ENCODE measurements around the gene ABCB6.
A peak's percentile ranks its signal among the peaks of the same experiment; 100 is the strongest.
"Not testable (repeated sequence)": the region's sequence is repeated elsewhere in the genome, so short reads cannot be mapped to it uniquely, and the experiment has no call there.

ABCB6 gene

DNA sequence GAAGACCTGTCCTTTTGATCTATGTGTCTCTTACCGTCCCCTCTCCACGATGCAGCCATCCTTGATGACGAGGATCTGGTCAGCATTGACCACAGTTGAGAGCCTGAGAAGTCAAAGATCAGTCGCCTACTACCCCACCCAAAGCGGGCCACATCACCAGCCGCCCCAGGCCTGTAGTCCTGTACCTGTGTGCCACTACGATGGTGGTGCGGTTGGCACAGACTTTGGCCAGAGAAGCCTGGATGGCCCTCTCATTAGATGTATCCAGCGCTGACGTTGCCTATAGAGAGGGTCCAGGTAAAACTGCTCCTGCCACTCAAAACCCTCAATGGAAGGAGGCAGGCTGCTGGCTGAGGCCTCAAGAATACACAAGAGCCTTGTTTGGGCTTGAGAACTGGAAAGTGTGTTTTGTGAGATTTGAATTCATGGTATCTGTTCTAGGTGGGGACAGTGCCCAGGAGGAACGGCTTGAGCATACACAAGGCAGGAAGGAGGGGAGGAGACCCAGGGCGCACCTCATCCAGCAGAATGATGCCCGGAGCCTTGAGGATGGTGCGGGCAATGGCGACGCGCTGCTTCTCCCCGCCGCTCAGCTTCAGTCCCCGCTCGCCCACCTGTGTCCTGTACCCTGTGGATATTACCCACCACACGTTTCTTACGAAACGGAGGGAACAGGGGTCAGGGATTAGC is 8.4 kb downstream of the ABCB6 start:
- no peaks in the 10 kb centered on the region for H3K9me3 ChIP-seq (ENCODE audit: control insufficient read depth in 1 of 2, low read length in 2 of 2)
- no peak overlapping the region for H3K27ac ChIP-seq (ENCODE audit: low read length)
- peaks cover 15 to 62% of the 10 kb centered on the region in 2 donors for H3K36me3 ChIP-seq (ENCODE audit: control insufficient read depth in 1 of 2, insufficient read depth in 2 of 2, low read length in 2 of 2)
- H3K4me3 ChIP-seq (ENCODE audit: low read depth in 1 of 2, low read length in 2 of 2) = no peak overlapping the region
- H3K4me1 ChIP-seq (ENCODE audit: control insufficient read depth in 1 of 2, insufficient read depth in 2 of 2, low read length in 2 of 2) = peaks cover 12 to 15% of the 10 kb centered on the region in 2 donors
- no peaks in the 10 kb centered on the region for H3K27me3 ChIP-seq (ENCODE audit: low read depth, low read length)

DNA sequence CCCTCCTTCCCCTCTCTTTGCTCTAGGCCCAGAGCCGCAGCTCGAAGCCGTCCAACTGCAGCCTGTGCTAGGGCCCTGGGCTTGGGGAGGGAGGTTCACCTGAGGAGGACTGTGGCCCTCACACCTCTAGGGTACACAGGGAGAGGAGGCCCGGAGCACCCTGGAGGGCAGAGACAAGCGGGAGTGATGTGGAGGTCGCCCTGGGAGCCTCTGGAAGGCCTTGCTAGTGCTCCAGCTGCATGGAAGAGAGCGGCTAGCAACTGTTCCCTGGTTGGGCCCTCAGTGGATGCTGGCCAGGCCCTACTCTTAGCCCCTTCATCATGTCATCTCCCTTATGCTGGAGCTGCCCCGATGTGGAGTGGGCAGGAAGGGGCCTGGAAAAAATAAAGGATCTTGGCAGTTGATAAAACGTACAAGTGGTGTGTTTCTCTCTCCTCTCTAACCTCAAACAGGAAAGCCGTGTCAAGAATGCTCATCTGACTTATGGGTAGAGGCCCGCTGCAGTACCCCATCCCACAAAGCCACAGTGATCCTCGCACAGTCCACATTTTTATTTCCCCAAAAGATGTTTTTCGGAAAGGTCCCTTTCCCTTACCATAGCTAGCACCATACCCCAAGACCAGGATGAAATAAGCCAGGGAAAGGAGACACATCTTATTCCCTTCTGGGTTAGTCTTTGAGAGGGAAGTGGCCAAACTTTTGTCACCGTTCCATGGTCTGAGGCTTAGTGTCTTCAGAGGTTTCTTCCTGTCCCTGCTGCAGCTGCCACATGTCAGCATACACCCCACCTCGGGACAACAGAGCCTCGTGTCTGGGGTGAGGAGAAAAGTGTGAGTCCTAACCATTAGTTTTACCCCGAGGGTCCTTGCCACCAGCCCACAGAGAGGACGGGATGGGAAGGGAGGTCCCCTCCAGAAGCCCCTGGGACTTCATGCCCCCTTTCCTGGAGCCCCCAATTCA is 9.2 kb downstream of the ABCB6 start:
- peaks cover 12 to 15% of the 10 kb centered on the region in 2 donors for H3K4me1 ChIP-seq (ENCODE audit: control insufficient read depth in 1 of 2, insufficient read depth in 2 of 2, low read length in 2 of 2)
- no peak overlapping the region for H3K4me3 ChIP-seq (ENCODE audit: low read depth in 1 of 2, low read length in 2 of 2)
- H3K36me3 ChIP-seq (ENCODE audit: control insufficient read depth in 1 of 2, insufficient read depth in 2 of 2, low read length in 2 of 2) = peaks cover 15 to 56% of the 10 kb centered on the region in 2 donors
- H3K27ac ChIP-seq (ENCODE audit: low read length) = no peak overlapping the region
- H3K9me3 ChIP-seq (ENCODE audit: control insufficient read depth in 1 of 2, low read length in 2 of 2) = no peaks in the 10 kb centered on the region
- H3K27me3 ChIP-seq (ENCODE audit: low read depth, low read length) = no peaks in the 10 kb centered on the region

DNA sequence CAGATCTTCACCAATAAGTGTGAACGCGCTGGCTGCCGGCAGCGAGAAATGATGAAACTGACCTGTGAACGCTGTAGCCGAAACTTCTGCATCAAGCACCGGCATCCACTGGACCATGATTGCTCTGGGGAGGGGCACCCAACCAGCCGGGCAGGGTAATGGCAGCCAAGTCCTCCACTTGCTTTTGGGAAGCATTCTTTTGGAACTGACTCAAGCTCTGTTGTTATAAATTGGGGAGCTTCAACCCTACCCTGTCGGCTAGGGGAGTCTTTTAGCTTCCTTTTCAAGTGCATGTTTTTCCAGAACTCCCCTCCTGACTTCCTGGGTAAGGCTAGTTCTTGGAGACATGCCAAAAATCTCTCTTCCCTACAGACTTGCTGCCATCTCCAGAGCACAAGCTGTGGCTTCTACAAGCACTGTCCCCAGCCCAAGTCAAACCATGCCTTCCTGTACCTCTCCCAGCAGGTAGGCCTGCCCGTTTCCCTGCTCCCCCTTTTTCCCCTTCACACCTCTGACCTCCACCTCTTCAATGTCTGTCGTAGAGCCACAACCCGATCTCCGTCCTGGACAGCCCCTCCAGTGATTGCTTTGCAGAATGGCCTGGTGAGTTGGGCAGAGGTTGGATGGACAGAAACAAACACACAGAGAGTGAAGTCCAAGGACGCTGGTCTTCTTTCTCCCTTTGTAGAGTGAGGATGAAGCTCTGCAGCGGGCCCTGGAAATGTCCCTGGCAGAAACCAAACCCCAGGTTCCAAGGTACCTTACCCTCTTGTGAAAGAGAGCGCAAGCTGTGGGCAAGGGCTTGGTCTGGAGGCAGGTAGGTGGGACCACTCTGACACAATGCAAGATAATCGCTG is 10.6 kb downstream of the ABCB6 start:
- Histone ChIP-seq H3K4me1 (ENCODE audit: control insufficient read depth in 1 of 2, insufficient read depth in 2 of 2, low read length in 2 of 2) (peaks cover 12 to 15% of the 10 kb centered on the region in 2 donors), H3K4me3 (ENCODE audit: low read depth in 1 of 2, low read length in 2 of 2) (peak overlapping the region in 1 of 2 donors; percentile 65), H3K9me3 (ENCODE audit: control insufficient read depth in 1 of 2, low read length in 2 of 2) (no peaks in the 10 kb centered on the region), H3K36me3 (ENCODE audit: control insufficient read depth in 1 of 2, insufficient read depth in 2 of 2, low read length in 2 of 2) (peaks cover 7 to 42% of the 10 kb centered on the region in 2 donors), H3K27ac (ENCODE audit: low read length) (no peak overlapping the region), H3K27me3 (ENCODE audit: low read depth, low read length) (no peaks in the 10 kb centered on the region)

DNA sequence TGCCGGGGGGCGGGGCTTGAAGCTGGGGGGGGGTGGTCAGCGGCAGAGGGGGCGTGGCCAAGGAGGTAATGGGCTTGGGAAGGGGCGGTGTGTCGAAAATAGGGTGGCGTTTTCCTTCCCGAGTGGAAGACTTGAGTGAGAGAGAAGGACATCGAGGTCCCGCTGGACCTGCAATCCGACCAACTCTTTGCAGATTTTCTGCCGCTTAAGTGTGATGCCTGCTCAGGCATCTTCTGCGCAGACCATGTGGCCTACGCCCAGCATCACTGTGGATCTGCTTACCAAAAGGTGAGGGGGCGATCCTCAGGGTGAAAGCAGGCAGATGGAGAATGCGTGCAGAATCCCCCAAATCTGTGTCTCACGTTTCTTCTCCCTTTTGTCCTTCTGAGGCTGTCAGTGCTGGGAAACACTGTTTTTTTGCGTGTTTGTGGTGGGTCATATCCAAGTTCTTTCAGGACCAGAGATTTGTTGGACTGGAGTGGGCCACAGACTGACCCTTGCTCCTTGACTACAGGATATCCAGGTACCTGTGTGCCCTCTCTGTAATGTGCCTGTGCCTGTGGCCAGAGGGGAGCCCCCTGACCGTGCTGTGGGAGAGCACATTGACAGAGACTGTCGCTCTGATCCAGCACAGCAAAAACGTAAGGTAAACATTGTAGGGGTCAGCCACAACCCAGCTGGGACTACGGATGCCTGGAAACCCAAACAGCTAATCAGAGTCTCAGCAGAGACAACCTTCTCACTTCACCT is 11.4 kb downstream of the ABCB6 start:
- Histone ChIP-seq H3K36me3 (ENCODE audit: control insufficient read depth in 1 of 2, insufficient read depth in 2 of 2, low read length in 2 of 2) (peaks cover 7 to 34% of the 10 kb centered on the region in 2 donors), H3K27me3 (ENCODE audit: low read depth, low read length) (no peaks in the 10 kb centered on the region), H3K4me3 (ENCODE audit: low read depth in 1 of 2, low read length in 2 of 2) (peak overlapping the region; percentile 61 to 65), H3K27ac (ENCODE audit: low read length) (peak overlapping the region; percentile 7), H3K4me1 (ENCODE audit: control insufficient read depth in 1 of 2, insufficient read depth in 2 of 2, low read length in 2 of 2) (peaks cover 12 to 15% of the 10 kb centered on the region in 2 donors), H3K9me3 (ENCODE audit: control insufficient read depth in 1 of 2, low read length in 2 of 2) (no peaks in the 10 kb centered on the region)

DNA sequence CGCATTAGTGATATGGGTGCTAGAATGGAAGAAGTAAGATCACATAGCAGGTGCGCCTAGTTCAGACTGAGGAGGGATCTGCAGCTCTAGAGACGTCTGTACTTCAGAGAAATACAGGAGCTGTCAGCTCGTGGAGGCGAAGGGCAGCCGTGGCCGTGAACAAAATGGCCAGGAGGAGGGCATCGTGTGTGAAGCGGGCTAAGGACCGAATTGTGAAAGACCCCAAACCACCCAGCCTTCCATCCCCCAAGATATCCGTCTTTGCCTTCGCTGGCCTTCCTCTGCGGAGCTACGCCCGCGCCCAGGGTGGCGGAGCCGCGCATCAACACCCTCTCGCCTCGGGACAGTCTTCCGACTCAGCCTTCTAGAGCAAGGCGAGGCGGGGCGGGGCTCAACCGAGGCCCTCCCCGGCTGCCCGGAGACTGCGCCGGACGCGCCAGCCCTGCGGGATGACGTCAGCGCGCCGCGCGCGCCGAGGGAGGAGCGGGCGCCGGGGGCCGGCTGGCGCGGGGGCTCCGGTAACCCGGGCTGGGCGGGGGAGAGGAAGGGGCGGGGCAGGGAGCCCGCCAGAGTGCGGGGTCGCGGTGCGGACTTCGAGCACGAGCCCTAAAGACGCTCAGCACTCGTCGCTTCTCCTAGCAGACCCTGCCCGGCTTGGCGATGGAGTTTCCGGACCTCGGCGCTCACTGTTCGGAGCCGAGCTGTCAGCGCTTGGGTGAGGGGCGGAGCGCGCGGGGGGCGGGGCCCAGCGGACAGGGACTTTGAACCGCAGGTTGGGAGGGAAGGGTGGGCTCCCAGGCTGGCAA is 12.2 kb downstream of the ABCB6 start, which contains the start of gene ZFAND2B:
TSS of gene ZFAND2B (plus strand) at position 455 of the 806 bp plus-strand sequence. CDS start at position 661, 206 bp downstream.
- Histone ChIP-seq H3K9me3 (ENCODE audit: control insufficient read depth in 1 of 2, low read length in 2 of 2) (no peaks in the 10 kb centered on the region), H3K36me3 (ENCODE audit: control insufficient read depth in 1 of 2, insufficient read depth in 2 of 2, low read length in 2 of 2) (peaks cover 7 to 30% of the 10 kb centered on the region in 2 donors), H3K27me3 (ENCODE audit: low read depth, low read length) (no peaks in the 10 kb centered on the region), H3K4me1 (ENCODE audit: control insufficient read depth in 1 of 2, insufficient read depth in 2 of 2, low read length in 2 of 2) (peaks cover 12 to 15% of the 10 kb centered on the region in 2 donors), H3K27ac (ENCODE audit: low read length) (peak within 1 kb of the TSS; percentile 92), H3K4me3 (ENCODE audit: low read depth in 1 of 2, low read length in 2 of 2) (peak within 1 kb of the TSS; percentile 61 to 70)

DNA sequence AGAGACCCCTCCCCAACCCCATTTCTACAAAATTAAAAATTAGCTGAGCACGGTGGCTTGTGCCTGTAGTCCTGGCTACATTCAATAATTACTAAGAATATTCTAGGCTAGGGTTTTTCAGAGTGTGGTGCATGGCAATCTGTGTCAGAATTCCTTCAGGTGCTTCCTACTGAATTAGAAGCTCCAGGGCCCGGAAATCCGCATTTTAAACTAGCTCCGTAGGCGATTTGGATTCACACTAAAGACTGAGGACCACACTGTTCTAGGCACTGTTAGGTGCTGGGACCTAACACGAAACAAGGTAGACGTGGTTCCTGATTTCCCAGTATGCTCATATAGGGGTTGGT is 12.8 kb downstream of the ABCB6 start:
- no peaks in the 10 kb centered on the region for H3K9me3 ChIP-seq (ENCODE audit: control insufficient read depth in 1 of 2, low read length in 2 of 2)
- H3K36me3 ChIP-seq (ENCODE audit: control insufficient read depth in 1 of 2, insufficient read depth in 2 of 2, low read length in 2 of 2) = peaks cover 7 to 28% of the 10 kb centered on the region in 2 donors
- H3K27me3 ChIP-seq (ENCODE audit: low read depth, low read length) = no peaks in the 10 kb centered on the region
- peaks cover 12 to 15% of the 10 kb centered on the region in 2 donors for H3K4me1 ChIP-seq (ENCODE audit: control insufficient read depth in 1 of 2, insufficient read depth in 2 of 2, low read length in 2 of 2)
- peak overlapping the region; percentile 61 to 70 for H3K4me3 ChIP-seq (ENCODE audit: low read depth in 1 of 2, low read length in 2 of 2)
- peak overlapping the region; percentile 92 for H3K27ac ChIP-seq (ENCODE audit: low read length)

DNA sequence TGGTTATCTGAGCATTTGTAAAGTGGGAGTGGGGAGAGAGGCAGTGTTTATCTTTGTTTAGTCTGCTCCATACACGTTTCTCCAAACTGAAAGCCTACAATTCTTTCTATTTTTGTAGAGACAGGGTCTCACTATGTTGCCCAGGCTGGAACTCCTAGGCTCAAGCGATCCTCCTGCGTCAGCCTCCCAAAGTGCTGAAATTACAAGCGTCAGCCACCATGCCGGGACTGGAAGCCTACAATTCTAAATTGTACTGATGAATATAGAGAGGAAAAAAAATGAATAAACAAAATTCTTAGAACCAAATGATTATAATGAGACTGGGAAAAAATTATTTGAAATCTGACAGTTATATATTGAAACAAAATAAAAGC is 13.6 kb downstream of the ABCB6 start:
- H3K36me3 ChIP-seq (ENCODE audit: control insufficient read depth in 1 of 2, insufficient read depth in 2 of 2, low read length in 2 of 2) = peaks cover 7 to 20% of the 10 kb centered on the region in 2 donors
- H3K27ac ChIP-seq (ENCODE audit: low read length) = no peak overlapping the region
- H3K9me3 ChIP-seq (ENCODE audit: control insufficient read depth in 1 of 2, low read length in 2 of 2) = no peaks in the 10 kb centered on the region
- no peak overlapping the region for H3K4me3 ChIP-seq (ENCODE audit: low read depth in 1 of 2, low read length in 2 of 2)
- no peaks in the 10 kb centered on the region for H3K27me3 ChIP-seq (ENCODE audit: low read depth, low read length)
- peaks cover 12 to 15% of the 10 kb centered on the region in 2 donors for H3K4me1 ChIP-seq (ENCODE audit: control insufficient read depth in 1 of 2, insufficient read depth in 2 of 2, low read length in 2 of 2)

DNA sequence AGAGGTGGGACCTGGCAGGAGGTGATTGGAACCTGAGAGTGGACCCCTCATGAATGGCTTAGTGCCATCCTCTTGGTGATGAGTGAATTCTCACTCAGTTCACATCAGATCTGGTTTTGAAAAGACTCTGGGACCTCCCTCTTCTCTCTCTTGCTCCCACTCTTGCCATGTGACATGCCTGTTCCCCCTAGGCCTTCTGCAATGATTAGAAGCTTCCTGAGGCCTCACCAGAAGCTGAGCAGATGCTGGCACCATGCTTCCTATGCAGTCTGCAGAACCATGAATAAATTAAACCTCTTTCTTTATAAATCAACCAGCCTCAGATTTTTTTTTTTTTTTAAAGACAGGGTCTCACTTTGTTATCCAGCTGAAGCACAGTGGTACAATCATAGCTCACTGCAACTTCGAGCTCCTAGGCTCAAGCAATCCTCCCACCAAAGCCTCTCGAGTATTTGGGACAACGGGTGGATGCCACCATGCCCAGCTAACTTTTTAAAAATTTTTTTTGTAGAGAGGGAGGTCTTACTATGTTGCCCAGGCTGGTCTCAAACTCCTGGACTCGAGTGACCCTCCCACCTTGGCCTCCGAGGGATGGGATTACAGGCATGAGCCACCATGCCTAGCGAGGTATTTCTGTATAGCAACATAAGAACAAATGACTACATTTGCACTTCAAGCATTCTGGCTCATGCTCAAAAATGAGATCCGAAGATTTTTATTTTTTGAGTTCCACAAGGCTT is 14.2 kb downstream of the ABCB6 start:
- Histone ChIP-seq H3K4me1 (ENCODE audit: control insufficient read depth in 1 of 2, insufficient read depth in 2 of 2, low read length in 2 of 2) (peaks cover 12 to 15% of the 10 kb centered on the region in 2 donors), H3K27ac (ENCODE audit: low read length) (no peak overlapping the region), H3K36me3 (ENCODE audit: control insufficient read depth in 1 of 2, insufficient read depth in 2 of 2, low read length in 2 of 2) (peaks cover 7 to 15% of the 10 kb centered on the region in 2 donors), H3K4me3 (ENCODE audit: low read depth in 1 of 2, low read length in 2 of 2) (no peak overlapping the region), H3K27me3 (ENCODE audit: low read depth, low read length) (no peaks in the 10 kb centered on the region), H3K9me3 (ENCODE audit: control insufficient read depth in 1 of 2, low read length in 2 of 2) (no peaks in the 10 kb centered on the region)

DNA sequence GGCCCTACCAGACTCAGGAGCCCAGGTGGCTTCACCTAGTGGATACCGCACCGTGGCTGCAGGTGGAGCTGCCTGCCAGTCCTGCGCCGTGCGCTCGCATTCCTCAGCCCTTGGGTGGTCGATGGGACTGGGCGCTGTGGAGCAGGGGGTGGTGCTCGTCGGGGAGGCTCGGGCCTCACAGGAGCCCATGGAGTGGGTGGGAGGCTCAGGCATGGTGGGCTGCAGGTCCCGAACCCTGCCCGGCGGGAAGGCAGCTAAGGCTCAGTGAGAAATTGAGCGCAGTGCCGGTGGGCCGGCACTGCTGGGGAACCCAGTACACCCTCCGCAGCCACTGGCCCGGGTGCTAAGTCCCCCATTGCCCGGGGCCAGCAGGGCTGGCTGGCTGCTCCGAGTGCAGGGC is 17.4 kb downstream of the ABCB6 start:
- not testable (repeated sequence) for H3K4me1 ChIP-seq (ENCODE audit: control insufficient read depth in 1 of 2, insufficient read depth in 2 of 2, low read length in 2 of 2); H3K4me3 ChIP-seq (ENCODE audit: low read depth in 1 of 2, low read length in 2 of 2); H3K27me3 ChIP-seq (ENCODE audit: low read depth, low read length); H3K27ac ChIP-seq (ENCODE audit: low read length); H3K36me3 ChIP-seq (ENCODE audit: control insufficient read depth in 1 of 2, insufficient read depth in 2 of 2, low read length in 2 of 2); H3K9me3 ChIP-seq (ENCODE audit: control insufficient read depth in 1 of 2, low read length in 2 of 2)
